ENCODE data around the gene ANO5. TPM values are rescaled to one million over a fixed set of nuclear protein-coding genes. Genes with fewer than 3 reads are reported as not detected.
A peak's percentile ranks its signal among the peaks of the same experiment; 100 is the strongest.

ANO5 gene
- total RNA-seq, 1 experiment from 2014 or later, result 4.3 TPM

- Mint-ChIP-seq H3K9me3 (ENCODE audit: low read depth, unreplicated experiment) (no peaks in the 10 kb centered on the region), H3K4me1 (ENCODE audit: low read depth, unreplicated experiment) (no peaks in the 10 kb centered on the region), H3K36me3 (ENCODE audit: insufficient read depth, unreplicated experiment) (no peaks in the 10 kb centered on the region), H3K27ac (ENCODE audit: unreplicated experiment) (no peak overlapping the region), H3K4me3 (ENCODE audit: low read depth, unreplicated experiment) (no peak overlapping the region), H3K27me3 (ENCODE audit: unreplicated experiment) (peaks cover 28% of the 10 kb centered on the region)
- DNase-seq, result no peak
- no TSS peak for BruUV-seq (replicated peaks)
- TF ChIP-seq, protein P1, sequence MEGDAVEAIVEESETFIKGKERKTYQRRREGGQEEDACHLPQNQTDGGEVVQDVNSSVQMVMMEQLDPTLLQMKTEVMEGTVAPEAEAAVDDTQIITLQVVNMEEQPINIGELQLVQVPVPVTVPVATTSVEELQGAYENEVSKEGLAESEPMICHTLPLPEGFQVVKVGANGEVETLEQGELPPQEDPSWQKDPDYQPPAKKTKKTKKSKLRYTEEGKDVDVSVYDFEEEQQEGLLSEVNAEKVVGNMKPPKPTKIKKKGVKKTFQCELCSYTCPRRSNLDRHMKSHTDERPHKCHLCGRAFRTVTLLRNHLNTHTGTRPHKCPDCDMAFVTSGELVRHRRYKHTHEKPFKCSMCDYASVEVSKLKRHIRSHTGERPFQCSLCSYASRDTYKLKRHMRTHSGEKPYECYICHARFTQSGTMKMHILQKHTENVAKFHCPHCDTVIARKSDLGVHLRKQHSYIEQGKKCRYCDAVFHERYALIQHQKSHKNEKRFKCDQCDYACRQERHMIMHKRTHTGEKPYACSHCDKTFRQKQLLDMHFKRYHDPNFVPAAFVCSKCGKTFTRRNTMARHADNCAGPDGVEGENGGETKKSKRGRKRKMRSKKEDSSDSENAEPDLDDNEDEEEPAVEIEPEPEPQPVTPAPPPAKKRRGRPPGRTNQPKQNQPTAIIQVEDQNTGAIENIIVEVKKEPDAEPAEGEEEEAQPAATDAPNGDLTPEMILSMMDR (IDR thresholded peaks at IDR 0.05; ENCODE audit: unreplicated experiment), result no peak
- CTCF ChIA-PET, result no interaction called here
- intact Hi-C loops (cut with micrococcal nuclease; ENCODE audit: unreplicated experiment), result no loop called here
These were observed 12.8 kb upstream of the ANO5 start for GRCh38 chr11:22180131-22180530.

GRCh38 chr11:22189660-22190059 is 3.2 kb upstream of the ANO5 start:
- H3K4me1 Mint-ChIP-seq (ENCODE audit: low read depth, unreplicated experiment), result peaks cover 20% of the 10 kb centered on the region
- no peak overlapping the region for H3K4me3 Mint-ChIP-seq (ENCODE audit: low read depth, unreplicated experiment)
- DNase-seq, result no peak
- CTCF ChIA-PET, result no interaction called here
- no peaks in the 10 kb centered on the region for H3K27me3 Mint-ChIP-seq (ENCODE audit: unreplicated experiment)
- H3K27ac Mint-ChIP-seq (ENCODE audit: unreplicated experiment), result no peak overlapping the region
- TF ChIP-seq, protein P1 (IDR thresholded peaks at IDR 0.05; ENCODE audit: unreplicated experiment), result no peak
- H3K36me3 Mint-ChIP-seq (ENCODE audit: insufficient read depth, unreplicated experiment), result peaks cover 23% of the 10 kb centered on the region
- intact Hi-C loops (cut with micrococcal nuclease; ENCODE audit: unreplicated experiment), result no loop called here
- peaks cover 2% of the 10 kb centered on the region for H3K9me3 Mint-ChIP-seq (ENCODE audit: low read depth, unreplicated experiment)
- BruUV-seq (replicated peaks), result no TSS peak

- peaks cover 23% of the 10 kb centered on the region for H3K36me3 Mint-ChIP-seq (ENCODE audit: insufficient read depth, unreplicated experiment)
- DNase-seq, result no peak
- no peak overlapping the region for H3K4me3 Mint-ChIP-seq (ENCODE audit: low read depth, unreplicated experiment)
- CTCF ChIA-PET, result no interaction called here
- H3K27me3 Mint-ChIP-seq (ENCODE audit: unreplicated experiment), result no peaks in the 10 kb centered on the region
- no peak overlapping the region for H3K27ac Mint-ChIP-seq (ENCODE audit: unreplicated experiment)
- BruUV-seq (replicated peaks), result no TSS peak
- H3K4me1 Mint-ChIP-seq (ENCODE audit: low read depth, unreplicated experiment), result peaks cover 22% of the 10 kb centered on the region
- TF ChIP-seq, protein P1 (IDR thresholded peaks at IDR 0.05; ENCODE audit: unreplicated experiment), result no peak
- intact Hi-C loops (cut with micrococcal nuclease; ENCODE audit: unreplicated experiment), result no loop called here
- H3K9me3 Mint-ChIP-seq (ENCODE audit: low read depth, unreplicated experiment), result peaks cover 2% of the 10 kb centered on the region
These were observed 1.9 kb upstream of the ANO5 start for GRCh38 chr11:22190827-22191463.

DNA sequence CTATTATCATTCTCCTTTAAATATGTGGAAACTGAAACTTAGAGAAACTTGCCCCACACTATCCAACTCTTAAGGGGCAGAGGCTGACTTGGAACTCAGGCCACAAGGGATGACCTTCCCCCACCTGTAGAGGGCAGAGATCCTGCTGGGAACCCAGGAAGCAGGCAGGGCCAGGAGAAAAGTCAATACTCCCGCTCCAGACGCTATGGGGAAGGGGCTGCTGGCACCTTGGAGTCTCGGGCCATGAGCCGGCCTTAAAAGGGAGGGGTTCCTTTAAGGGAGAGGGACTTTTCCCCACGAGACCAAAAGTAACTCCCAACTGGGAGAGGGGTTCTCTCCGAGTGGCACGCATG is 620 bp upstream of the ANO5 start:
- Mint-ChIP-seq H3K4me1 (ENCODE audit: low read depth, unreplicated experiment) (peaks cover 22% of the 10 kb centered on the region), H3K27me3 (ENCODE audit: unreplicated experiment) (no peaks in the 10 kb centered on the region), H3K9me3 (ENCODE audit: low read depth, unreplicated experiment) (peaks cover under 1% of the 10 kb centered on the region), H3K4me3 (ENCODE audit: low read depth, unreplicated experiment) (peak overlapping the region; percentile 100), H3K27ac (ENCODE audit: unreplicated experiment) (peak overlapping the region; percentile 91), H3K36me3 (ENCODE audit: insufficient read depth, unreplicated experiment) (peaks cover 23% of the 10 kb centered on the region)
- CTCF ChIA-PET, result no interaction called here
- TF ChIP-seq, protein P1 (IDR thresholded peaks at IDR 0.05; ENCODE audit: unreplicated experiment), result no peak
- DNase-seq, result peak; percentile 38
- intact Hi-C loops (cut with micrococcal nuclease; ENCODE audit: unreplicated experiment), result no loop called here
- BruUV-seq (replicated peaks), result no TSS peak

Measured in Calu3 (cell line).